VCaP (cell line): ENCODE measurements around the gene NCOA6.

ENCODE experiments used
- H3K27ac ChIP-seq: fragments of 450-650 bp; 2 replicates; pipeline ENCODE4 v1.5.1; 2017
- TF ChIP-seq, protein P1 (sequence below): fragments of 450-650 bp; conservative IDR thresholded peaks from 2 replicates; pipeline ENCODE4 v1.5.1; 2017; ENCODE audit warnings: mild to moderate bottlenecking, moderate library complexity

The NCOA6 gene

GRCh38 chr20:34824806-34825529 is 483 bp downstream of the NCOA6 start:
- TF ChIP-seq, protein P1, sequence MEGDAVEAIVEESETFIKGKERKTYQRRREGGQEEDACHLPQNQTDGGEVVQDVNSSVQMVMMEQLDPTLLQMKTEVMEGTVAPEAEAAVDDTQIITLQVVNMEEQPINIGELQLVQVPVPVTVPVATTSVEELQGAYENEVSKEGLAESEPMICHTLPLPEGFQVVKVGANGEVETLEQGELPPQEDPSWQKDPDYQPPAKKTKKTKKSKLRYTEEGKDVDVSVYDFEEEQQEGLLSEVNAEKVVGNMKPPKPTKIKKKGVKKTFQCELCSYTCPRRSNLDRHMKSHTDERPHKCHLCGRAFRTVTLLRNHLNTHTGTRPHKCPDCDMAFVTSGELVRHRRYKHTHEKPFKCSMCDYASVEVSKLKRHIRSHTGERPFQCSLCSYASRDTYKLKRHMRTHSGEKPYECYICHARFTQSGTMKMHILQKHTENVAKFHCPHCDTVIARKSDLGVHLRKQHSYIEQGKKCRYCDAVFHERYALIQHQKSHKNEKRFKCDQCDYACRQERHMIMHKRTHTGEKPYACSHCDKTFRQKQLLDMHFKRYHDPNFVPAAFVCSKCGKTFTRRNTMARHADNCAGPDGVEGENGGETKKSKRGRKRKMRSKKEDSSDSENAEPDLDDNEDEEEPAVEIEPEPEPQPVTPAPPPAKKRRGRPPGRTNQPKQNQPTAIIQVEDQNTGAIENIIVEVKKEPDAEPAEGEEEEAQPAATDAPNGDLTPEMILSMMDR: peak; percentile 26
- peak overlapping the region; percentile 99 for H3K27ac ChIP-seq

- TF ChIP-seq, protein P1: no peak
- peak overlapping the region; percentile 99 for H3K27ac ChIP-seq
Observed at GRCh38 chr20:34824452-34824805, 1.0 kb downstream of the NCOA6 start.

GRCh38 chr20:34824026-34824425 is 1.4 kb downstream of the NCOA6 start:
- H3K27ac ChIP-seq: peak overlapping the region; percentile 99
- TF ChIP-seq, protein P1: no peak

- no peak overlapping the region for H3K27ac ChIP-seq
- TF ChIP-seq, protein P1: no peak
Observed at GRCh38 chr20:34820805-34821578, 4.5 kb downstream of the NCOA6 start.

GRCh38 chr20:34817801-34818200 is 7.7 kb downstream of the NCOA6 start:
- no peak overlapping the region for H3K27ac ChIP-seq
- TF ChIP-seq, protein P1: no peak

DNA sequence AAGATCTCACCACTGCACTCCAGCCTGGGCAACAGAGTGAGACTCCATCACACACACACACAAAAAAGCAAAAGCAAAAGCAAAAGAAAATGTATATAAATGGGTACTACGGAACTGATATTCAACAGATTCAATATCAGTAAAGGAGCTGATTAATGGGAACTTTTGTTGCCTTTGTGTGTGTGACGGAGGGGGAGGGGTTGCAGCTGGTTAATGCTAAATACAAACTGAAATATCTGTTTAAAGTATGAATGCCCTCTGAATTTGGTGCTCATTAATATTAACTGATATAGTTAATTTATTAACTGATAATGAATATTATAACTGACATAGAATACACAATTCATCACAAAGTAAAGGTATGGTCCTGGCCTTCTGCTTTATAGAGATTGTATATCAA is 8.4 kb downstream of the NCOA6 start:
- TF ChIP-seq, protein P1: no peak
- H3K27ac ChIP-seq: no peak overlapping the region

GRCh38 chr20:34815636-34816035 is 9.8 kb downstream of the NCOA6 start:
- TF ChIP-seq, protein P1: no peak

More at GRCh38 chr20:34815636-34816035, 9.8 kb downstream of the NCOA6 start:
- no peak overlapping the region for H3K27ac ChIP-seq
